Transverse colon (tissue), 4 donors: Measurements from ENCODE around the gene KRTAP10-3.

Source experiments
- EP300 ChIP-seq: sonication (generic); formaldehyde crosslinking; IDR thresholded peaks from one replicate; pipeline ENCODE4 v1.6.1; 2017; ENCODE audit warnings: antibody characterized with exemption, low read depth
- POLR2A ChIP-seq: fragments of 450-650 bp; IDR thresholded peaks from one replicate; pipeline ENCODE4 v1.6.1; 2016; ENCODE audit warnings: antibody characterized with exemption, mild to moderate bottlenecking, moderate library complexity
- POLR2AphosphoS5 ChIP-seq, 3 donors: sonication (generic); formaldehyde crosslinking; IDR thresholded peaks; one replicate each; pipeline ENCODE4 v1.6.1; 2016; ENCODE audit warnings: antibody characterized with exemption in 3 of 3
- TF ChIP-seq, protein P1 (sequence below), 5 experiments: fragments of 200-600 bp in 3 of 5; fragments of 450-650 bp in 2 of 5; sonication (generic) in 3 of 5; IDR thresholded peaks; 1 replicate in 2 of 5; 2 replicates in 3 of 5; pipeline ENCODE4 v1.5.1; 2016 to 2017; ENCODE audit warnings: antibody characterized with exemption in 5 of 5, inconsistent platforms in 3 of 5, mild to moderate bottlenecking in 2 of 5, moderate library complexity in 1 of 5

DNA sequence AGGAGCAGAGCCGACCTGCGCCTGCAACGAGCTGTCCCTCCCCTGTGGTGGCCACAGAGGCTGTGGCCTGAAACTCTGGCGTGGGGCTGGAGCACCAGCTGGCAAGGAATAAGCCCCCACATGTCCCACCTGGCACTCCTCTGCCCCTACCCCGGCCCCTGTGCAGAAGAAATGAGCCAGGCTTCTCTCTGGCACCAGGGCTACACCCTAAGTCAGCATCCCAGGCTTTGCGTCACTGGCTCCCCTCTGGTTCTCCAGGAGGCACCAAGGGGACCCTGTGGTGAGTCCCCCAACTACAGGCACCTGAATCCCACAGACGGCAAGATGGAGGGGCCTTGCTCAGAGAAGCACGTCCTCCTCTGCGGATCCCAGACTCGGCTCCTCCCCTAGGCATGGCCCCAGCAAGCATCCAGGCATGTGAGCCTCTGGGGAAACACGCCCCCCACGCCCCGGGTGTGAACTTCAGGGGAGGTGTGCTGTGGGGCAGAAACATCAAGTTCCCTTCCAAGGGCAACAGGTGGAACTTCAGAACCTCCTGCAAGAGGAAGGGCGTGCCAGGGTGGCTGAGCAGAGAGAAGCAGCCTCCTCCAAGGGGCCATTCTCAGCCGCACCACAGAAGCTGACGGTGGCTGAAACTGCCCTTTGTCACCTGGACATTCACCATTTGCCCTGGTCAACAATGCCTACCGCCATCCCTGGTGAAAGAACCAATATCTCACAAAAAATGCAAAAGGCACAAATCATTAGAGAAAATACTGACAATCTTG, 44.7 kb upstream of the KRTAP10-3 start:
- TF ChIP-seq, protein P1, sequence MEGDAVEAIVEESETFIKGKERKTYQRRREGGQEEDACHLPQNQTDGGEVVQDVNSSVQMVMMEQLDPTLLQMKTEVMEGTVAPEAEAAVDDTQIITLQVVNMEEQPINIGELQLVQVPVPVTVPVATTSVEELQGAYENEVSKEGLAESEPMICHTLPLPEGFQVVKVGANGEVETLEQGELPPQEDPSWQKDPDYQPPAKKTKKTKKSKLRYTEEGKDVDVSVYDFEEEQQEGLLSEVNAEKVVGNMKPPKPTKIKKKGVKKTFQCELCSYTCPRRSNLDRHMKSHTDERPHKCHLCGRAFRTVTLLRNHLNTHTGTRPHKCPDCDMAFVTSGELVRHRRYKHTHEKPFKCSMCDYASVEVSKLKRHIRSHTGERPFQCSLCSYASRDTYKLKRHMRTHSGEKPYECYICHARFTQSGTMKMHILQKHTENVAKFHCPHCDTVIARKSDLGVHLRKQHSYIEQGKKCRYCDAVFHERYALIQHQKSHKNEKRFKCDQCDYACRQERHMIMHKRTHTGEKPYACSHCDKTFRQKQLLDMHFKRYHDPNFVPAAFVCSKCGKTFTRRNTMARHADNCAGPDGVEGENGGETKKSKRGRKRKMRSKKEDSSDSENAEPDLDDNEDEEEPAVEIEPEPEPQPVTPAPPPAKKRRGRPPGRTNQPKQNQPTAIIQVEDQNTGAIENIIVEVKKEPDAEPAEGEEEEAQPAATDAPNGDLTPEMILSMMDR (IDR thresholded peaks at IDR 0.05): no peak
- TF ChIP-seq POLR2A (no peak), POLR2AphosphoS5 (IDR thresholded peaks at IDR 0.05) (no peak), EP300 (no peak)
